Ovary (tissue), 1 donor: ENCODE results near the gene CHD9NB.

Experiments used
- EP300 ChIP-seq: sonication (generic); formaldehyde crosslinking; IDR thresholded peaks from one replicate; pipeline ENCODE4 v1.6.1; 2017; ENCODE audit warnings: antibody characterized with exemption
- POLR2A ChIP-seq: fragments of 450-650 bp; IDR thresholded peaks from one replicate; pipeline ENCODE4 v1.6.1; 2017; ENCODE audit warnings: antibody characterized with exemption, mild to moderate bottlenecking, moderate library complexity

GRCh38 chr16:53080345-53081031, 27.8 kb upstream of the CHD9NB start:
- TF ChIP-seq POLR2A: no peak
- TF ChIP-seq EP300: no peak
